ENCODE measurements around the gene ZGPAT.

- TF ChIP-seq POLR2A (IDR thresholded peaks at IDR 0.05; ENCODE audit: low read length) (no peak), GATA1 (IDR thresholded peaks at IDR 0.05; ENCODE audit: low read depth, low read length) (no peak)
These were observed 20.2 kb upstream of the ZGPAT start for GRCh38 chr20:63687419-63688178.

Data from erythroblast (primary cell).